Fibroblast of the conjunctiva (primary cell): ENCODE results near the gene PBX1.
A peak's percentile ranks its signal among the peaks of the same experiment; 100 is the strongest.
"Not testable (repeated sequence)": the region's sequence is repeated elsewhere in the genome, so short reads cannot be mapped to it uniquely, and the experiment has no call there.

ENCODE experiments used
- DNase-seq: peaks from one replicate; pipeline ENCODE4 v3.0.0-alpha.2; 2010; ENCODE audit warnings: low read depth

Gene PBX1

DNA sequence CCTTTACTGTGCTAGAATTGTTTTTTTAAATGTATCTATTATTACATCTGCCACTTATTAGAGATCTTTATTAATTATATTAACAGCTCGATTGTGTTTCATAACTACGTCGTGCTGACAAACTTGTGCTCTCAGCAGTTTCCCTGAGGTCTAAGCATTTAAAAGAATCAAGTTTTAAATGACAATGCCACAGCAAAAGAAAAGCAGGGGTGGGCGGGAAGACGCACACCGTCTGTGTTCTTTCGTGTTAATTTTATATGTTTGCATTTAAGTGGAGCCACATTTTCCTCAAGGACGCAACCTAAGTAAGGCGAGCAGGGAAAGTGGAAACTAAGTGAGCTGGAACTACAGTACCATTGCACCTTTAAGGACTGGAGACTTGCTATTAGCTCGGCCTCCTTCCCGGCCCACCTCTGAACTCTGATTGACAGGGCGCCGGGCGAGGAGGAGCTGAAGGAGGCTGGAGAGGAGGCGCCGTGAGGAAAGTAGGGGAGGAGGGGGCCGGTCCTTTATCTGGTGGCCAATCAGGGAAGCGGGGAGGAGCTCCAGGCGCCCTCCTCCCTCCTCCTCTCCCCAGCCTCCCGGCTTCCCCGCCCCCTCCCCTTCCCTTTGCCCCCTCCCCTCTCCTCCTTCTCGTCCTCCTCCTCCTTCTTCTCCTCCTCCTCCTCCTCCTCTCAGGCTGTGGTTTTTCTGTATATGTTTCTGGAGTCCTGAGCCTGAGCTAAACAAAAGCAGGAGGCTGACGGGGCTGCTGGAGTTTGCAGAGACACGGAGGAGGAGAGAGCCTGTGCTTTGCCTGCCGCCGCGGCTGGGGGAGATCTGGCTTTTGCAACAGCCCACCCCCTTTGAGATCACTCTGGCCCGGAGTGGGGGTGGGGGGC is at the start of gene PBX1:
Gene PBX1, plus strand, starts transcription at position 724 of the 881 bp plus-strand sequence.
- peak; percentile 97 for DNase-seq

DNA sequence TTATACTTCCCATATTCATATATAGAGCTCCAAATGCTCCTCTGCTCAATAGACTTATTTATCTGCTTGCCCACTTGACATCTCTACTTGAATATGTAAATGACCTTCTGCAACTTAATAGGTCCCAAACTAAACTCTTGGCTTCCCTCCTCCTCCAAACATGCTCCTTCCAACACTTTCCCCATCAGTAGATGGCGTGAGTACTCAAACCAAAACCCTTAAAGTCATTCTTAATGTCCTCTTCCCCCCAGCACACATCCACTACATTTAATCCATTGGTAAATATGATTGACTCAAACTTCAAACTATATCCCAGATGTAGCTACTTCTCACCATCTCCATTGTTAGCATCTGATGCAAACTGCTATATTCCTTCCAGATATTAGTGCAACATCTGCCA is 48.5 kb upstream of the PBX1 start:
- DNase-seq, result peak; percentile 14

DNA sequence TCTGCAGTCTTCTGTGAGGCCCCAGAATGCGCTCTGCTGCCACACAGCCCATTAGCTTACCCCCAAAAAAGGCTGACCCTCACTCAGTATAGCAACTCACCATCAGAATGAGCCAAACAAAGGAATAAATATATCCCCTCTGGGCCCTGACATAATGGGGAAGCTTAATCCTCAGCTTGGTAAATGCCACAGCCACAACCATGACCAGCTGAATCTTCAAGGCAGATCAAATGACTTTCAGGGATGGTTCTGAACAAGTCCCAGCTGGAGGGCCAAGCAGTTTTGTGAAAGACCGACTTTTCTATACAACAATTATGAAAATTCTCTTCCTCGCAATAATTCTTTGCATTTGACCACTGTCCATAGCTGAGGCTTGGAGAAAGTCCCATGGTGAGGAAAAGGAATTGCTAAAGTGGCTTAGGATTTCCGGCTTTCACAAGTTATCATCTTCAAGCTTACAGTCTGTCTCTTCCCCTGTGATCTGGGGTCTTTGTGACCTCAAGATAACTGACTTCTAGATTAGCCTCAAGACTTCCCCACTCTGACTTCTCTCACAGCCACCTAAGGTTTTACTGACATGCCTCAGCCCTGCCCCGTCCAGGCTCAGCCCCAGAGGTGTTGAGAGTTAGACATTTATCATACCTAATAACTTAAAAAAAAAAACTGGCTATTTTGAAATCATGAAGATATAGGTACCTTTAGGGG is 47.8 kb upstream of the PBX1 start:
- DNase-seq, result no peak

DNA sequence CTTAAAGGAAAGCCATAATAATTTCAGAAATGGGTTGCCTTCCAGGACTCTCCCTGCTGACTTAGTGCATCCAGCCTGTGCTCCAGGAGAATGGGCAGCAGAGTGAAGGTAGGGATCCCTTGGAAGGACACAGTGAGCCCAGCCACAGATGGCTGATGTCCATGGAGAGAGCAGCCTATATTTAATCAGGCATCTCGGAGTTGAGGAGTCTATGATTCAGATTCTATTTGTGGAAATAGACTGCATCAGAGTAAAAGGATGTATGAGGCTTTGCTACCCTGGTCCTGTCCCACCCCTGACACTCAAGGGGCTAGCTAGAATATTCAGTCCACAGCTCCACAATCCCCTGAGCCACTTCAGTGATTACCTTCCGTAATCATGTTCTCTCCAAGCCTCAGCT is 43.8 kb upstream of the PBX1 start:
- DNase-seq, result no peak

DNA sequence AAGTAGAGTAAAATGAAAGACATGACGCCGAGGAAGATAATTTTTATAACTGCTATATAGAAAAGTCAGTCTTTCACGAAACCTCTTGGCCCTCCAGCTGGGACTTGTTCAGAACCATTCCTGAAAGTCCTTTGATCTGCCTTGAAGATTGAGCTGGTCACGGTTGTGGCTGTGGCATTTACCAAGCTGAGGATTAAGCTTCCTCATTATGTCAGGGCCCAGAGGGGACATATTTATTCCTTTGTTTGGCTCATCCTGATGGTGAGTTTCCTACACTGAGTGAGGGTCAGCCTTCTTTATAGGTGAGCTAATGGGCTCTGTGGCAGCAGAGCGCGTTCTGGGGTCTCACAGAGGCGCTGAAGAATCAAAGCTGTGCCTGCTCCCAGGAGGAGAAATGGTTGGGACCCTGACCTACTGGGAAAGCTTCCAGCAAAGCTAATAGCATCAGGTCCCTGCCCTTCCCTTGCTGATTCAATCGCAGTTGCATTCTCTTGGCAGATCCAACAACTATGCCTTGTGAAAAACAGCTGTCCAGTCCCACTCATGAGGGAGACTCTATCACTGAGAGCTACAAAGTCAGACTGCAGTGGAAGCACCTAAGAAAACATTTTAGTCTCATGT is 43.2 kb upstream of the PBX1 start:
- peak; percentile 44 for DNase-seq

DNA sequence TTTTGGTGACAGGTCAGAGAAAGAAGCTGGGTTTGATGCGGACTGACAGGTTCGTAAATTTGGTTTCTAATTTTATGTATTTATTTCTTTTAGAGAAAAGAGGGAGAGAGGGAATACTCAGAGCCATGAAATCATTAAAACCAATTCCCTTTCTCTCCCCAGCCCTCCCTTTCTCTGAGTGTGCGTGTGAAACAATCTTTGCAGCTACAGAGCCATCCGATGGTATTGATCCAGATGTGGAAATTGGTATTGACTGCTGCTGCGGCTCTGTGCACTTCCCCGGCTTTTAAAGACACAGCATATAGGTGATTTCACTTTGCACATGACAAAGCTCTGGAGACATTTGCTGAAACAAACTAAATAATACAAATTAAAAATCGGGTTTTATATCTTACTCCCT is 42.4 kb upstream of the PBX1 start:
- DNase-seq, result no peak

DNA sequence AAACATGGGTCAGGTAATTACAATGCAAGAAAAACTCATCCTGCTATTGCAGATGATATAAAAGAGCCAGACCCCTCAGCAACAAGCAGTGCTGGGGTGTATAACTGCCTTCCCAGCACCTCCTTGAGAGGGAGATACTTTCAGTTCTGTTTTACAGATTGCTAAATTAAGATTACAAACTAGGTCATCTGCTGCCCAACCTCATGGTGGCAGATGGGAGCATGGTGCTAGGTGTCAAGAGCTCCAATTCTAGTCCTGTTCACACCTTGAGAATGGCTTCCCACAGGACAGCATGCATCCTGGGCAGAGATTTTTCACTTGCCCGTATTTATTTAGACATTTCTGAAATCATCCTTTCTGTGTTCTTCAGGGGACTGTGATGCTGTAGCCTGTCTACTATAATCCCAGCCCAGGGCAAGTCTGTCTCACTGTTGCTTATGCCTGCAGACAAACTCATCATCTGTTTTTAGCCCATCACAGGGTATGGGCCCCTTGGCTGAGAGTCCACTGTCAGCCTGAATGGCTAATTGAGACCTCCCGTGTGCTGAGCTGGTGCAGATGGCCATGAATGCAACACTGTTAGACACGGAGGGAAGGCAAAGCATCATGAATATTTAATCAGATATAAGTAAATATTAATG is 40.2 kb upstream of the PBX1 start:
- DNase-seq, result no peak

DNA sequence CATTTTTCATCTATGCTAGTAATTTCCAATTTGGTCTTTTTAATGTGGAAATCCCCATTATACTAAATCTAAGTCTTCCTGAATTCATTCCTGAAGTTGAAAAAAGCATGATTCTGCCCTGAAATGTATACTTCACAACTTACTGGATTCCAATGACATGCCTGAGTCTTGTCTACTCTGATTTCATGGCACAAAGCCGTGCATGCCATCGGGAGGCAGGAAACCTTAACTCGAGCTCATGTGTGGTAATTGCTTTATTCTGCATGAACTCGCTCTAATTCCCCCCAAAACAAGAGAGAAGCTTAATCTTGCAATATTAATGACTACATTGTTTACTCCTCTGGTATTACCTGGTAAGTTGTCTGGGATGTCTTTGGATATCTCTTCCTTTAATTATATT is 39.6 kb upstream of the PBX1 start:
- DNase-seq, result no peak

DNA sequence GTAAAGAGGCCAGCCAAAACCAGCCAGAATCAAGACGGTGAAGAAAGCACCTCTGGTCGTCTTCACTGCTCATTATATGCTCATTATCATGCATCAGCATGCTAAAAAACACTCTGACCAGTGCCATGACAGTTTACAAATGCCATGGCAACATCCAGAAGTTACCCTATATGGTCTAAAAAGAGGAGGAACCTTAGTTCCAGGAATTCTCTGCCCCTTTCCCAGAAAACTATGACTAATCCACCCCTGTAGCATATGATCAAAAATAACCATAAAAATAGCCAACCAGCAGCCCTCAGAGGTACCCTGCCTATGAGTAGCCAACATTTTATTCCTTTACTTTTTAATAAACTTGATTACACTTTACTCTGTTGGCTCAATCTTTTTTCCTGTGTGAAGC is 34.2 kb upstream of the PBX1 start:
- DNase-seq, result peak; percentile 3

DNA sequence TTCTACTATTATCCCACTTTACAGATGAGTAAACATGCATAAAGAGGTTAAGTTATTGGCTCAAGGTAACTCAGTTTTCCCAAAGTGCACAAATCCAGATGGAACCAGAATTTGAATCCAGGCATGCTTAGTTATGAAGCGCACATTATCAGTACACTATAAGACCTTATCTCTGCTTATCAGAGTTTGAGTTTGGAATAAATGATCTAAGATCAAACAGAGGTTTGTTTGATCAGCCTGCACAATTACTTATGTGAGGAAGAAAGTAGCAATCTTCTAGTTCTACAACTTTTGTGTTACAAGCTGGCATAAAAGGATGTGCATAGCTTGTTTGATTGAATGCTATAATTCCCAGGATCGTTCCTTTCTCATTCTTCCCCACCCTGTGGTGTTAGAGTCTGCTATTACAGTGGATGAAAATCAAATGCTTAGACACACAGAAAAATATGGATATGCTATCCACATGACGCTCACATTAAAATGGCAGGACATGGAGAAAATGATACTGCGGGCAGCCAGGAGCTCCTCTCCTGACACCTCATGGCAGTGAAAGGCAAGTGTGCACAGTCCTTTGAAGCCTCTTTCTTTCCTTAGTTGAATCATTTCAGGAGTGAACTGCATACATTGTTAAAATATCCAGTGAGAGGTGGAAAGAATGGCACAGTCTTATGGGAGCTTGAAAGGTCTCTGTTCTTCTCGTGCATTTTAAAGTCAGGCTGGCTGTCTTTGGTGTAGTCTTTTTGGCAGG is 23.9 kb upstream of the PBX1 start:
- no peak for DNase-seq

DNA sequence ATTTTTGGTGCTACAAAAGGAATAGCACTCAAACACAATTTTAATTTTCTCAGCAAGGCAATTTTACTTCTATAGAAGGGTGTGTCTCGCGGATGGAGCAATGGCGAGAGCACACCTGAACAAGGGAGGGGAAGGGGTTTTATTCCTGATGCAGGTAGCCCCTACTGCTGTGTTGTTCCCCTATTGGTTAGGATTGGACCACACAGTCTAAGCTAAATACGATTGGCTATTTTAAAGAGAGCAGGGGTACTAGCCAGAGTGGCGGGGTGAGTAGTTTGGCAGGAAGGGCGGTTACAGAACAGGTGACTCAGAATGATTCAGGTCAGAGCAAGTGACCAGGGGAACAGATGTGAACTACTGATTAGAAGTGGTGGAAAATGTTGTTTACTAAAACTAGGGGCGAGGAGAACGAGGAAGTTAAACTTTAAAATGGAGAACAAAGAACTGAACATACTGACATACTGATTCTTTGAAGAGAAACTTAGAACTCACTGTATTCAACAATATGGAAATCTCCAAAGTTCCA is 6.5 kb upstream of the PBX1 start:
- DNase-seq, result not testable (repeated sequence)

DNA sequence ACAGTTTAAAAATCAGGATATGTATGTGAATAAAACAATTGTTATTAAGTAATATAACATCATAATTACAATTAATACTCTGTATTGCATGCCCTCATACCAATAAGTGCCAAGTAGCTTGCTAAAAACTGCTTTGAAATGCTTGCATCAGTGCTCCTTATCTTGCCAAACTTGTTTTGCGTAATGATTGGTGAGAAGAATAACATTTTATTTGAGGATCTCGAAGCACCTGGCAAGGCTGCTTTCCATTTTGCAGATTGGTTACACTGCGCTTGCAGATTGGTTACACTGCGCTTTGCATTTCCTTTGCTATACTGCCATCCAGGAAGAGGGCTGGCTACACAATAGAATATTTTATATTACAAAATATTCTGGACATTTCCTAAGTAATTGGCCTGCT is 1.7 kb upstream of the PBX1 start:
- DNase-seq, result no peak

DNA sequence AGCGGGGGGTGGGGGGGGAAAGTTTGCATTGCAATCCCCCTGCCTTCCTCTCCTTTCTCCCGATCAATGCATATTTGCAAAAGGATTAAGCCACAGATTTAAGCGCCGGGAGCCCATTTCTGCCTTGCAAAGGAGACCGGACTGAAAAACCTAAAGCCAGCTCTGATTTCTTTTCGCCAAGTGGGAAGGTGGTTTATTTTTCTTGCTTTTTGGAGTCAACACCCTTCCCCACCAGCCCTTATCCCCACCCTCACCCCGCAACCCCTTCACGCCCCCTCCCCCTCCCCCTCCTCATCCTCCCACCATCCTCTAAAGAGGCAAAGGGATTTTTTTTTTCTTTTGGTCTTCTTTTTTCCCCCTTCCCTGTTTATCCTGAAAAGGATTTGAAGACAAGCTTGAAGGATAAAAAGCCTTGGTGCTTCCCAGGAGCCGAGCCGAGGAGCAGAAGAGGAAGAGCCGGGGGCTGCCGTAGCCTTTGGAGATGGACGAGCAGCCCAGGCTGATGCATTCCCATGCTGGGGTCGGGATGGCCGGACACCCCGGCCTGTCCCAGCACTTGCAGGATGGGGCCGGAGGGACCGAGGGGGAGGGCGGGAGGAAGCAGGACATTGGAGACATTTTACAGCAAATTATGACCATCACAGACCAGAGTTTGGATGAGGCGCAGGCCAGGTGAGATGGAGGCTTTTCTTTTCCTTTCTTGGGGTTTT is 513 bp downstream of the PBX1 start:
- DNase-seq, result no peak

DNA sequence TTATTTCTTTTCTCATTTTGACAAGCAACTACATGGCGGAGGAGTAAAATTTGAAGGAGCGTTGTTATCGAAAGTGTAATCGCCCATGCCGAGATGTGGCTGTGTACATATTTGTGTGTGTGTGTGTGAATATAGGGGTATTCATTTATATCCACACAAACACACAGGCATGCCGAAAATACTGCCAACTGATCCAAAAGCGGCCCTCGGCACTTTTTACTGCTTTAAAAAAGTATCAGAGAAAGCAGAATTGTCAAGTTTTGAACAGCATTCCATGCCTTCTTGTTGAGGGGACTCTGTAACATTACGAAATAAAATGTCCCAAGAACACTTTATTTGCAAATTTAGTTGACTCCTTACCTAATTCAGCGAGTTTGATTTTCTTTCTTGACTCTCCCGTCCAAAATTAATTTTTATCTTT is 1.1 kb downstream of the PBX1 start:
- no peak for DNase-seq

DNA sequence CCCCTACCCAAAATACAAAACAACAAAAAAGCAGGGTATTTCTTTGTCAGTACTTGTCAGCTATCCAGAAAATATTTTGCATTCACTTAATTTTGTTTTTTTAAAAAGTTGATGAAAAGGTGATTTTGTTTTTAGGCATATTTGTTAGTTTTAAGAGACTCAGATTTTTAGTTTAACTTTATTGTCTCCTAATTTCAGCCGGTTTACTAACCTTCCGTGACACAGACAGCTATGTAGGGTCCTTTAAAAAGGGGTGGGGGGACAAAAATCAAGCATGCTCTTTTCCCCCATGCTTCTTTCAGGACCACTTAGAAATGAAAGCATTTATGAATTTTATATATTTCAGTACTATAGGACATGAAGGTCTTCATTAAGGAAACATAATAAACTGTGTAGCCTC is 1.6 kb downstream of the PBX1 start:
- no peak for DNase-seq

DNA sequence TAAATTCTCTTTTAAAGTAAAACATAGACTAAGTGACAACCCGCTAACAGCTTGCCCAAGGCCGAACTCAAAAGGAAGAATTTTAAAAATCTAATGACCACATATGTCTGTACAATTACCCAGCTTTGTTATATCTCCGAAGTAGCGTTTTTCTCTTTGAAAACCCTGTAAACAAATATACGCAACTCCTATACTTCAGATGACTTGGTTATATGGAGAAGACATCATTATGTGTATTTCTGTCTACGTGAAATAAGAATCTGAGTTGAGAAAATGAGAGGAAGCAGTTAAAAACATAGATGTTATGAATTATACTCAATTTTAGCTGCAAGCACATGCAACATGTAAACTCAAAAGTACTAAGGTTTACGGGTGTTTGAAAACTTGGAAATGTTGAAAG is 2.0 kb downstream of the PBX1 start:
- no peak for DNase-seq

DNA sequence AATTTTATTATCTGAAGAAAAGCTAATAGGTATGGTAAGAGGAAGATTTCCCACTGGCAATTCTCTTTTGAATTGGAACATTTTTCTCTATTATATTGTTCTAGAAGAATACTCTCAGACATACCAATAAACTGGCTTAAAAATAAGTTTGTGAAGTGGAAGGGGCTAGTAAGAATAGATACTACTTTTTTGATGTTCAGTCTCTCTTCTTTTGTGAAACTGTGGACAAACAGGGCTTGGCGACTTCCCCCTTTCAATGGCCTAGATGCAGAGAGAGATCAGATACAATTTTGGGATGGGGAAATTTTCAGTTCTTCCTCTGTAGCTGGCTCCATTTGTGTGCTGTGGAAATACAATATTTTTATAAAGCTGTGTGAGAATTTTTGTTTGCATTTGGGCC is 2.5 kb downstream of the PBX1 start:
- no peak for DNase-seq

DNA sequence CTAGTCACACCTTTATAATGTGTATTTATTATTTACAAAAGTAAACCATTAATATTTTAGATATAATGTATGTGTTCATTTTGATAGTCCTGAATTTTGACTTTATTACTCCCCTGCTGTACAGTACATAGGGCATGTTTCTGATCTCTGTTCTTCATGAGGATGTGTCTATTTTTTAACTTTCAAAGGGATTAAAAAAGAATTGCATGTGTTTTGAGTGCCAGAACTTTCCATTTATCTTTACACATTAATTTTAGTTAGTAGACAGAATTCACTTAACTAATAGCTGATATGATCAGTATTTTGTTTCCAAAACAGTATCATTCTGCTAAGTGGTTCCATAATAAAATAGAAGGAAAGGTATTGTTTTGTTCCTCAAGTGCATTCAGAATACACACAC is 3.1 kb downstream of the PBX1 start:
- no peak for DNase-seq

DNA sequence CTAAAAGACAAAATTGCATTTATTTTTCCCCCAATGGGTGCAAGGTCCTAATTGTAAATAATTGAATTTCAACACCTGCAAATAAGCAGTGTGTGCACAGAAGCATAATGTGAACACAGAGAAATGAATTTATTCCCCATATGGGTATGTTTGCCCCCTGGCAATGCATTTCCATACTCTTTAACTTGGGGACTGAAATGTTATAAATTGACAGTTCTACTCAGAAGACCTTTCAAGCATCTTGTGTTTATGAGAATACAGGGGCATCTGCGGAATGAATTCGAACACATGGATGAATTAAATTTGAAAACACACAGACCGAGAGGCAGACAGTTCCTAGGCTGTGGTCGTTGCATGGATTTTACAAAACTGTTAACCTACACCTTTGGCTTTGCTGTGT is 3.5 kb downstream of the PBX1 start:
- DNase-seq, result no peak

DNA sequence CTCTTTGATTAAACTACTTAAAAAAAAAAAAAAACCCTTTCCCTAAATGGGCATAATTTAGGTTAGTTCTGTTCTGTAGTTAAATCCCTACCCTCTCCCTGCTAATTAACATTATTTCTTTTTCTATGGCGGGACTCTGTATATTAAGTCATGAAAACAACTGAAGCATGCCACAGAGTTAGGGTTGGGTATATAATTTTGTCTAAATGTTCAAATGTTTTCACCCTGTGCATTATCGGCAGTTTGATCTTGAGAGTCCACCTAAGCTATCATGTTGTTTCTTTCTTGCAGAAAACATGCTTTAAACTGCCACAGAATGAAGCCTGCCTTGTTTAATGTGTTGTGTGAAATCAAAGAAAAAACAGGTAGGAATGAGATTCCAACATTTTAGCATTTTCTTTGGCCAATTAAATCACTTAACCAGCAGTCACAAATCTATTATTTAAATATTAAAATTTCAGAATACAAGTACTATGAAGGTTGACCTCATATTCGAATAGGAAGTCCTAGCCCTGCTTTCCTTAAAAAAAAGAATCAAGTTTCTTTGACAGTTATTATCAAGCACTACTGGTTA is 4.0 kb downstream of the PBX1 start:
- DNase-seq, result no peak
